ENCODE data around the gene NUP210. TPM values are rescaled to one million over a fixed set of nuclear protein-coding genes. Genes with fewer than 3 reads are reported as not detected.

NUP210 gene
- total and polyA plus RNA-seq, 7 experiments from 2014 or later = 52.6 to 164 (median 138) TPM

DNA sequence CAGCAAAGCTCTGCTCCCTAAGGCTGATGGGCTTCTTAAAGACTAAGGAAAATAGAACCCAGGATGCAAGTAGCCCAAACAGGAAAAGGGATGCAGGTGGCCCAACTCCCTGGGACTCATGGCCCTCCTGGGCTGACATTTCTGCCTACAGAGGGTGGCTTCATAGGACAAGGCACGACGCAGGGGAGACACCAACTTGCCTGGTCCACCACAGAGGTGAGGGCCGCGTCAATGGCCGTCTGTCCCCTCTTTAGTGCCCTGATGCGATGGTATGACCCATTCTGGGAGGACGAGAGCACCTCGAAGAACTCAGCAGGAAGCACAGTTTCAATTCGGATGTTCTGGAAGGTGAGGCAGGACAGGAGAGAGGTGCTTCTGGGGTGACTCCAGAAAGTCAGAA lies 44.0 kb downstream of the NUP210 start:
- Mint-ChIP-seq H3K4me3 (no peak overlapping the region), H3K27me3 (no peaks in the 10 kb centered on the region), H3K4me1 (peaks cover 0 to 9% (median 0%) of the 10 kb centered on the region in 7 donors), H3K27ac (peak overlapping the region in 2 of 9 donors; percentile 43 to 62), H3K9me3 (peaks cover 0 to 2% (median 0%) of the 10 kb centered on the region in 11 donors), H3K36me3 (peaks cover 16 to 42% (median 25%) of the 10 kb centered on the region in 5 donors)
- intact Hi-C loops (cut with micrococcal nuclease) = no loop called here
- no peaks in the 10 kb centered on the region for H3K9me3 ChIP-seq (ENCODE audit: control insufficient read depth in 2 of 3, low read length in 3 of 3)
- no peak for ATAC-seq
- no peaks in the 10 kb centered on the region for H3K4me1 ChIP-seq (ENCODE audit: control insufficient read depth in 2 of 2, insufficient read depth in 2 of 2, low read length in 2 of 2)
- H3K27ac ChIP-seq (ENCODE audit: low read depth, low read length) = no peak overlapping the region
- POLR2A ChIA-PET = no interaction called here
- no peaks in the 10 kb centered on the region for H3K27me3 ChIP-seq (ENCODE audit: control insufficient read depth in 2 of 2, insufficient read depth in 2 of 2, low read length in 2 of 2)
- DNase-seq = no peak
- CTCF ChIA-PET = no interaction called here
- H3K36me3 ChIP-seq (ENCODE audit: control insufficient read depth in 2 of 3, insufficient read depth in 3 of 3, low read length in 3 of 3) = peaks cover 16 to 99% (median 46%) of the 10 kb centered on the region in 3 experiments
- H3K4me3 ChIP-seq (ENCODE audit: low read length) = no peak overlapping the region

DNA sequence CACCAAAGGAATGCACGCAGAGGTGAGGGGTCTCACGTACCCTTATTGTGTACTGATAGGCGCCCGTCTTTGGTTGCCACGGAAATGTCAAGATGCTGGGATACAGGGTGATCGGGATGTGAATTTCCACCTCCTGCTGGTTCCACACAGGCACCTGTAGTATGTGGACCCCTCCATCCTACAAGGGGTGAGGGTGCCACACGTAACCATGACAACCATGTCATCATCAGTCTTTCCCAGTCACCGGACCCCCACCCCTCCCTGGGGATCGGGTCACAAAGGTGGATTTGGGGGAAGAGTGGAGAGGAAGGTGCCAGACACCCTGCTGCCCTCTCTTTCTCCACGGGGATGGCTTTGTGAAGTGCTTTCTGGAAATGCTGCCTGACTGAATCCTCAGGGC lies 44.7 kb downstream of the NUP210 start:
- POLR2A ChIA-PET = no interaction called here
- Mint-ChIP-seq H3K27me3 (no peaks in the 10 kb centered on the region), H3K4me1 (peaks cover 0 to 9% (median 0%) of the 10 kb centered on the region in 7 donors), H3K9me3 (peaks cover 0 to 2% (median 0%) of the 10 kb centered on the region in 11 donors), H3K36me3 (peaks cover 16 to 48% (median 29%) of the 10 kb centered on the region in 5 donors), H3K27ac (peak overlapping the region in 1 of 9 donors; percentile 57), H3K4me3 (no peak overlapping the region)
- no peak overlapping the region for H3K27ac ChIP-seq (ENCODE audit: low read depth, low read length)
- H3K4me1 ChIP-seq (ENCODE audit: control insufficient read depth in 2 of 2, insufficient read depth in 2 of 2, low read length in 2 of 2) = no peaks in the 10 kb centered on the region
- H3K4me3 ChIP-seq (ENCODE audit: low read length) = no peak overlapping the region
- H3K36me3 ChIP-seq (ENCODE audit: control insufficient read depth in 2 of 3, insufficient read depth in 3 of 3, low read length in 3 of 3) = peaks cover 20 to 99% (median 46%) of the 10 kb centered on the region in 3 experiments
- no peaks in the 10 kb centered on the region for H3K9me3 ChIP-seq (ENCODE audit: control insufficient read depth in 2 of 3, low read length in 3 of 3)
- no peaks in the 10 kb centered on the region for H3K27me3 ChIP-seq (ENCODE audit: control insufficient read depth in 2 of 2, insufficient read depth in 2 of 2, low read length in 2 of 2)
- ATAC-seq (no peak), DNase-seq (no peak)
- intact Hi-C loops (cut with micrococcal nuclease) = no loop called here
- CTCF ChIA-PET = no interaction called here

DNA sequence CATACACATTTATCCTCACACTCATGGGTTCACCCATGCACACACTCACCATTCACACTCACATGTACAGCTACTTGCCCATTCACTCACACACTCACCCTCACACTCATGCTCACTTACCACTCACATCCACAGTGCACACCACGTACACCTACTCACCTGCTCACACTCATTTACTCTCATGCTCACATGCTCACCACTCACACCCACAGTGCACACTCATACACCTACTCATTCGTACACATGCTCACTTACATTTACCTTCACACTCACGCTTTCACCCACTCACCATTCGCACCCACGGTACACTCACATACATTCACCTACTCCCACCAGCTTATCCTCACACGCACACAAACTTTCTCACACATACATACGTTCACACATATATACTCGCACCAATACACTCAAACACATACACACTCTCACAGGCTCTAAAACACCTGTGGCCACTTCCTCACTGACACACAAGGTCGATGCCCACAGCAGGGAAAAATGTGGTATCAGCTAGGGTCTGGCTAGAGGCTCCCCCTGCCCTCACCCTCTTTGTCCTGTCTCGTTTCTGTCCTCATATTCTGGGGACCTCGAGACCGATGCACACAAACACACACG lies 46.0 kb downstream of the NUP210 start:
- Histone ChIP-seq H3K27ac (ENCODE audit: low read depth, low read length) (no peak overlapping the region), H3K9me3 (ENCODE audit: control insufficient read depth in 2 of 3, low read length in 3 of 3) (no peaks in the 10 kb centered on the region), H3K27me3 (ENCODE audit: control insufficient read depth in 2 of 2, insufficient read depth in 2 of 2, low read length in 2 of 2) (no peaks in the 10 kb centered on the region), H3K36me3 (ENCODE audit: control insufficient read depth in 2 of 3, insufficient read depth in 3 of 3, low read length in 3 of 3) (peaks cover 20 to 99% (median 49%) of the 10 kb centered on the region in 3 experiments), H3K4me3 (ENCODE audit: low read length) (no peak overlapping the region), H3K4me1 (ENCODE audit: control insufficient read depth in 2 of 2, insufficient read depth in 2 of 2, low read length in 2 of 2) (no peaks in the 10 kb centered on the region)
- DNase-seq (no peak), ATAC-seq (no peak)
- CTCF ChIA-PET = interaction anchor here (1.0 to 1.2 kb wide), 2 partner anchors 13 to 30 kb away, joined by 3 to 4 read pairs; no protein-coding TSS in a partner anchor
- H3K4me3 Mint-ChIP-seq = no peak overlapping the region
- H3K27me3 Mint-ChIP-seq = no peaks in the 10 kb centered on the region
- peaks cover 0 to 9% (median 0%) of the 10 kb centered on the region in 7 donors for H3K4me1 Mint-ChIP-seq
- intact Hi-C loops (cut with micrococcal nuclease) = no loop called here
- peaks cover 0 to 2% (median 0%) of the 10 kb centered on the region in 11 donors for H3K9me3 Mint-ChIP-seq
- POLR2A ChIA-PET = interaction anchor here (0.6 to 1.2 kb wide), 3 partner anchors 25 to 92 kb away, joined by 4 to 5 read pairs (median 4); no protein-coding TSS in a partner anchor
- H3K36me3 Mint-ChIP-seq = peaks cover 11 to 47% (median 32%) of the 10 kb centered on the region in 5 donors
- no peak overlapping the region for H3K27ac Mint-ChIP-seq

DNA sequence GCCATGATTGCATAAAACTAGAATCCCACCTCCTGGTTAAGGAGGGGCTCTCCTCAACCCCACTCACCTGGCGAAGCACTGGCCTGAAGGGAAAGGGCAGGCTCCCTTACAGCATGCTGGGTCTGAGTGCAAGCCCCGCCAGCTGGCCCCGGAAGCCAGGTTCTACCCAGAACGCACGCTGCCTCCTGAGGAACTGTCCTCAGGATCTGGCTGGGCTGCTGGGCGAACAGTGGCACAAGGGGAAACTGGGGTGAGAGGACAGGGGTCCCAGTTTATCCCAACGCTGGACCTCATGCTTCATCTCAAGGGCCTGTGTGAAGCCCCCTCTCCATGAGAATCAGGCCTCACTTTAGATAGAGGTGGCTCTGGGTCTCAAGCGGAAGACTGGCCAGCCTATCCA lies 47.5 kb downstream of the NUP210 start:
- Mint-ChIP-seq H3K27ac (peak overlapping the region in 3 of 9 donors; percentile 52 to 63 (median 56)), H3K36me3 (peaks cover 5 to 41% (median 25%) of the 10 kb centered on the region in 5 donors), H3K9me3 (peaks cover 0 to 2% (median 0%) of the 10 kb centered on the region in 11 donors), H3K27me3 (no peaks in the 10 kb centered on the region), H3K4me1 (peaks cover 0 to 8% (median 0%) of the 10 kb centered on the region in 7 donors), H3K4me3 (no peak overlapping the region)
- Histone ChIP-seq H3K4me1 (ENCODE audit: control insufficient read depth in 2 of 2, insufficient read depth in 2 of 2, low read length in 2 of 2) (no peaks in the 10 kb centered on the region), H3K4me3 (ENCODE audit: low read length) (no peak overlapping the region), H3K9me3 (ENCODE audit: control insufficient read depth in 2 of 3, low read length in 3 of 3) (no peaks in the 10 kb centered on the region), H3K36me3 (ENCODE audit: control insufficient read depth in 2 of 3, insufficient read depth in 3 of 3, low read length in 3 of 3) (peaks cover 20 to 97% (median 39%) of the 10 kb centered on the region in 3 experiments), H3K27me3 (ENCODE audit: control insufficient read depth in 2 of 2, insufficient read depth in 2 of 2, low read length in 2 of 2) (no peaks in the 10 kb centered on the region), H3K27ac (ENCODE audit: low read depth, low read length) (no peak overlapping the region)
- ChIA-PET POLR2A (no interaction called here), CTCF (no interaction called here)
- intact Hi-C loops (cut with micrococcal nuclease) = no loop called here
- ATAC-seq (no peak), DNase-seq (no peak)

DNA sequence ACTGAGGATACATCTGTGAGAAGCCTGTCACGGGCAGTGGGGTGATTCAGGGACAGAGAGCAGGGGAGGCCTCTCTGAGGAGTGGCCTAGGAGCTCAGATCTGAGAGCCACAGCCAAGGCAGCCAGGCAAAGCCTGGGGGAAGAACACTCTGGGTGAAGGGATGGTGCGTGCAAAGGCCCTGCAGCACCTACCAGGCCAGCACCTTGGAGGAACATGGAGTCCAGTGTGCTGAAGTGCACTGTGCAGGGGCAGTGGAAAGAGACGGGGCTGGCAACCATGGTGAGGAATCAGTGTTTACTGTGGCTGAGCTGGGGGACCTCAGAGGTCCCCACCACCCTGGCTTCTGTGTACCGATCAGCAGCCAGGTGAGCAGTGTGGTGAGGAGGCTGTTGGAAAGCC lies 48.0 kb downstream of the NUP210 start:
- POLR2A ChIA-PET = interaction anchor here (0.6 kb wide), 1 partner anchor 215 kb away, joined by 5 read pairs; no protein-coding TSS in a partner anchor
- intact Hi-C loops (cut with micrococcal nuclease) = no loop called here
- H3K36me3 ChIP-seq (ENCODE audit: control insufficient read depth in 2 of 3, insufficient read depth in 3 of 3, low read length in 3 of 3) = peaks cover 20 to 95% (median 36%) of the 10 kb centered on the region in 3 experiments
- CTCF ChIA-PET = interaction anchor here (0.8 kb wide), 1 partner anchor 80 kb away, joined by 3 read pairs; no protein-coding TSS in a partner anchor
- H3K9me3 ChIP-seq (ENCODE audit: control insufficient read depth in 2 of 3, low read length in 3 of 3) = no peaks in the 10 kb centered on the region
- no peak overlapping the region for H3K27ac ChIP-seq (ENCODE audit: low read depth, low read length)
- ATAC-seq (no peak), DNase-seq (no peak)
- no peaks in the 10 kb centered on the region for H3K4me1 ChIP-seq (ENCODE audit: control insufficient read depth in 2 of 2, insufficient read depth in 2 of 2, low read length in 2 of 2)
- H3K9me3 Mint-ChIP-seq = peaks cover 0 to 2% (median 0%) of the 10 kb centered on the region in 11 donors
- no peak overlapping the region for H3K4me3 Mint-ChIP-seq
- H3K27me3 ChIP-seq (ENCODE audit: control insufficient read depth in 2 of 2, insufficient read depth in 2 of 2, low read length in 2 of 2) = no peaks in the 10 kb centered on the region
- peaks cover 5 to 44% (median 25%) of the 10 kb centered on the region in 5 donors for H3K36me3 Mint-ChIP-seq
- peak overlapping the region in 6 of 9 donors; percentile 50 to 67 (median 54) for H3K27ac Mint-ChIP-seq
- H3K4me1 Mint-ChIP-seq = peaks cover 0 to 8% (median 0%) of the 10 kb centered on the region in 7 donors
- no peaks in the 10 kb centered on the region for H3K27me3 Mint-ChIP-seq
- H3K4me3 ChIP-seq (ENCODE audit: low read length) = no peak overlapping the region

DNA sequence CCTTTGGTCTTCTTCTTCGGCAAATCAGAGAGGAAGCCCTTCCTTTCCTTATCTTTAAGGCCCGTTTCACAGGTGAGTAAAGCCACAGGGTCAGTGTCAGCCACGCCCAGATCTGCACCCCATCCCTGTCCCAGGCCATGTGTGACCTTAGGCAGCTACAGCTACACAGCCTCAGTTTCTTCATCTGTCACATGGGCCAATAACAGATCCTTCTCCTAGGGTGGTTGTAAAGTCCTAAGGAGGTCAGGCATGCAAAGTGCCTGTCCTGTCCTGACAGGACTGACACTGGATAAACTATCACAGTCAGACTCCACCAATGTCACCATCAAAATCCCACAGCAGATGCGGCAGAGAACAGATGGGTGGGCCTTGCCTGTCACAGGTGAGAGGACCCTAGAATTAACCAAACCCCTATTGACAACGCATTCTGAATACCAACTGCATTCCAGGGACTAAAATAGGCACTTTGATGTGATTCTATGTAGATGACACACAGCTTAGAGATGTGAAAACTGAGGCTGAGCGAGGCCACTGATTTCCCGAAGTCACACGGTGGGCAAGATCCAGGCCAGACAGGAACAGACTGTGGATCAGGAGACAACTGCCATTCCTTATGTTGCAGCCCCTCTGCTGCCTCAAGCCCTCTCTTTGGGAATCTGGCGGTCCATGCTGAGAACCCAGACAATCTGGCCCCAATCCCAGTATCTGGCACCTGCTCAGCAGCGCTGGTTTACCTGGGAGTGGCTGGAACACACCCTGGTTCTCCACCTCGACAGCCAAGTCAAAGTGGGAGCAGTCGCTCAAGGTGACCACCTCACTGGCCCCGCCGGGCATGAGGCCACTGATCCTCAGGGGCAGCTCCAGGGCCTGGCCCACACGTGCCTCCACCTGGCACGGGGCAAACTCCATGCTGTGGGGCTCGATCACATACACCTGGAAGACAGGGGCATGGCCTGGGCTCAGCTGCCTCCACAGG lies 48.7 kb downstream of the NUP210 start:
- Mint-ChIP-seq H3K36me3 (peaks cover 5 to 44% (median 25%) of the 10 kb centered on the region in 5 donors), H3K4me3 (no peak overlapping the region), H3K4me1 (peaks cover 0 to 8% (median 0%) of the 10 kb centered on the region in 7 donors), H3K27me3 (no peaks in the 10 kb centered on the region), H3K9me3 (peaks cover 0 to 2% (median 0%) of the 10 kb centered on the region in 11 donors), H3K27ac (peak overlapping the region in 5 of 9 donors; percentile 56 to 78 (median 60))
- ChIA-PET CTCF (interaction anchor here (0.8 to 1.2 kb wide), 3 partner anchors 25 to 81 kb away, joined by 3 to 4 read pairs (median 3); no protein-coding TSS in a partner anchor), POLR2A (interaction anchor here (0.6 to 0.7 kb wide), 2 partner anchors 100 to 216 kb away, joined by 3 to 5 read pairs; no protein-coding TSS in a partner anchor)
- DNase-seq (no peak), ATAC-seq (no peak)
- H3K27me3 ChIP-seq (ENCODE audit: control insufficient read depth in 2 of 2, insufficient read depth in 2 of 2, low read length in 2 of 2) = no peaks in the 10 kb centered on the region
- H3K9me3 ChIP-seq (ENCODE audit: control insufficient read depth in 2 of 3, low read length in 3 of 3) = no peaks in the 10 kb centered on the region
- no peak overlapping the region for H3K27ac ChIP-seq (ENCODE audit: low read depth, low read length)
- intact Hi-C loops (cut with micrococcal nuclease) = no loop called here
- no peaks in the 10 kb centered on the region for H3K4me1 ChIP-seq (ENCODE audit: control insufficient read depth in 2 of 2, insufficient read depth in 2 of 2, low read length in 2 of 2)
- peaks cover 20 to 88% (median 31%) of the 10 kb centered on the region in 3 experiments for H3K36me3 ChIP-seq (ENCODE audit: control insufficient read depth in 2 of 3, insufficient read depth in 3 of 3, low read length in 3 of 3)
- H3K4me3 ChIP-seq (ENCODE audit: low read length) = no peak overlapping the region

Measured in naive thymus-derived CD4-positive, alpha-beta T cell (primary cell).